IMR-90 (cell line): Measurements from ENCODE around the gene RASGRF2. TPM values are rescaled to one million over a fixed set of nuclear protein-coding genes. Genes with fewer than 3 reads are reported as not detected.

Source experiments
- ATAC-seq: fragments of 200-7000 bp; cut with Tn5 transposase; 2 replicates; pipeline ENCODE4 v1.9.1; 2020; ENCODE audit warnings: low read depth, mild to moderate bottlenecking, moderate library complexity
- BruUV-seq: library from RNA; stranded (reverse); fragments of 400-500 nt; replicated peaks from 2 replicates; lab custom pipeline; 2021; lab: Mats Ljungman, UMichigan
- CTCF ChIA-PET: fragments of 300-600 bp; formaldehyde crosslinking; extraction: SDS; loops from one replicate; lab custom pipeline; 2021; ENCODE audit warnings: antibody characterized with exemption; lab: Yijun Ruan, JAX
- POLR2A ChIA-PET: fragments of 300-600 bp; sonication (Branson Sonifier 250); formaldehyde crosslinking; loops from one replicate; lab custom pipeline; 2022; ENCODE audit warnings: antibody characterized with exemption; ENCODE audit not compliant: unreplicated experiment; lab: Charles Lee
- DNase-seq: peaks from one replicate; pipeline ENCODE4 v3.0.0; 2013
- H2AFZ ChIP-seq: replicated peaks from 2 replicates; pipeline ENCODE3; 2013; ENCODE audit warnings: low read length, mild to moderate bottlenecking; ENCODE audit not compliant: poor library complexity
- H2AK5ac ChIP-seq: 2 replicates; pipeline ENCODE4 v1.6.1; 2013; ENCODE audit warnings: low read depth, low read length, inconsistent platforms
- H2AK9ac ChIP-seq: replicated peaks from 2 replicates; pipeline ENCODE3; 2013; ENCODE audit warnings: mild to moderate bottlenecking, low read depth, low read length, moderate library complexity; ENCODE audit not compliant: poor library complexity
- H2BK120ac ChIP-seq: 2 replicates; pipeline ENCODE4 v1.6.1; 2013; ENCODE audit warnings: low read depth, low read length, inconsistent platforms
- H2BK15ac ChIP-seq: 3 replicates; pipeline ENCODE4 v1.6.1; 2013; ENCODE audit warnings: low read depth, low read length, inconsistent platforms
- H2BK20ac ChIP-seq: 2 replicates; pipeline ENCODE4 v1.6.1; 2013; ENCODE audit warnings: low read depth, mild to moderate bottlenecking, inconsistent platforms, low read length, moderate library complexity
- H2BK5ac ChIP-seq: 2 replicates; pipeline ENCODE4 v1.6.1; 2013; ENCODE audit warnings: mild to moderate bottlenecking, low read depth, low read length, inconsistent platforms; ENCODE audit not compliant: poor library complexity, severe bottlenecking
- H3K14ac ChIP-seq: replicated peaks from 2 replicates; pipeline ENCODE4 v1.6.1; 2013; ENCODE audit warnings: low read depth, low read length, inconsistent platforms
- H3K18ac ChIP-seq: 2 replicates; pipeline ENCODE4 v1.6.1; 2013; ENCODE audit warnings: low read depth, low read length, control low read depth
- H3K23ac ChIP-seq: 2 replicates; pipeline ENCODE4 v1.6.1; 2013; ENCODE audit warnings: low read depth, low read length, inconsistent platforms
- H3K27ac ChIP-seq: 2 replicates; pipeline ENCODE4 v1.5.1; 2013; ENCODE audit warnings: mild to moderate bottlenecking, control low read depth, low read length; ENCODE audit not compliant: insufficient read depth
- H3K27me3 ChIP-seq: 2 replicates; pipeline ENCODE4 v1.6.1; 2013; ENCODE audit warnings: low read length; ENCODE audit not compliant: control insufficient read depth, insufficient read depth
- H3K36me3 ChIP-seq: 2 replicates; pipeline ENCODE4 v1.6.1; 2013; ENCODE audit warnings: low read length, mixed read lengths; ENCODE audit not compliant: control insufficient read depth, insufficient read depth
- H3K4ac ChIP-seq: 2 replicates; pipeline ENCODE4 v1.6.1; 2013; ENCODE audit warnings: low read depth, low read length, inconsistent platforms
- H3K4me1 ChIP-seq: 2 replicates; pipeline ENCODE4 v1.6.1; 2013; ENCODE audit warnings: low read length, mixed read lengths; ENCODE audit not compliant: control insufficient read depth, insufficient read depth
- H3K4me2 ChIP-seq: 2 replicates; pipeline ENCODE4 v1.6.1; 2013; ENCODE audit warnings: low read depth, mild to moderate bottlenecking, control low read depth, low read length, moderate library complexity
- H3K4me3 ChIP-seq: 2 replicates; pipeline ENCODE4 v1.5.1; 2013; ENCODE audit warnings: low read depth, mild to moderate bottlenecking, control low read depth, low read length, moderate library complexity; ENCODE audit not compliant: insufficient read depth
- H3K56ac ChIP-seq: 2 replicates; pipeline ENCODE4 v1.6.1; 2013; ENCODE audit warnings: low read length, inconsistent platforms; ENCODE audit not compliant: insufficient read depth; ENCODE audit errors: extremely low read depth
- H3K79me1 ChIP-seq, 2 experiments: 2 replicates each; pipeline ENCODE4 v1.6.1; 2013; ENCODE audit warnings: low read length in 2 of 2, inconsistent platforms in 1 of 2, low read depth in 1 of 2
- H3K9ac ChIP-seq: 2 replicates; pipeline ENCODE4 v1.6.1; 2013; ENCODE audit warnings: low read depth, low read length, control low read depth
- H3K9me1 ChIP-seq: 2 replicates; pipeline ENCODE4 v1.6.1; 2013; ENCODE audit warnings: low read length, inconsistent platforms; ENCODE audit not compliant: insufficient read depth
- H3K9me3 ChIP-seq: 2 replicates; pipeline ENCODE4 v1.6.1; 2013; ENCODE audit warnings: low read length; ENCODE audit not compliant: control insufficient read depth, insufficient read depth
- H4K20me1 ChIP-seq: 2 replicates; pipeline ENCODE4 v1.6.1; 2013; ENCODE audit warnings: low read length, inconsistent platforms; ENCODE audit not compliant: insufficient read depth
- H4K5ac ChIP-seq: 2 replicates; pipeline ENCODE4 v1.6.1; 2013; ENCODE audit warnings: mild to moderate bottlenecking, low read depth, low read length, control low read depth
- H4K8ac ChIP-seq, 2 experiments: 2 replicates each; pipeline ENCODE4 v1.6.1; 2013; ENCODE audit warnings: low read depth in 2 of 2, low read length in 2 of 2, control low read depth in 1 of 2, inconsistent platforms in 1 of 2
- H4K91ac ChIP-seq: 2 replicates; pipeline ENCODE4 v1.6.1; 2013; ENCODE audit warnings: low read depth, low read length, inconsistent platforms; ENCODE audit not compliant: insufficient read depth
- BHLHE40 ChIP-seq: fragments of 150-350 bp; IDR thresholded peaks from 2 replicates; pipeline ENCODE4 v1.6.1; 2016; ENCODE audit warnings: mild to moderate bottlenecking, low read depth, low read length
- FOS ChIP-seq: fragments of 150-350 bp; IDR thresholded peaks from 2 replicates; pipeline ENCODE4 v1.6.1; 2016; ENCODE audit warnings: low read depth, low read length
- MAFK ChIP-seq: IDR thresholded peaks from 2 replicates; pipeline ENCODE4 v1.6.1; 2012; ENCODE audit warnings: low read depth, low read length, improper control_type of control experiment
- MAZ ChIP-seq: IDR thresholded peaks from 2 replicates; pipeline ENCODE4 v1.6.1; 2012; ENCODE audit warnings: low read depth, mild to moderate bottlenecking, low read length, improper control_type of control experiment, moderate library complexity, borderline replicate concordance
- POLR2A ChIP-seq: IDR thresholded peaks from 2 replicates; pipeline ENCODE4 v1.6.1; 2012; ENCODE audit warnings: mild to moderate bottlenecking, low read depth, low read length
- RFX5 ChIP-seq: IDR thresholded peaks from 2 replicates; pipeline ENCODE4 v1.8.0; 2012; ENCODE audit warnings: low read depth, mild to moderate bottlenecking, low read length, moderate library complexity
- SMC3 ChIP-seq: fragments of 150-350 bp; IDR thresholded peaks from 2 replicates; pipeline ENCODE4 v1.6.1; 2016; ENCODE audit warnings: low read depth, mild to moderate bottlenecking, antibody characterized with exemption, low read length, moderate library complexity
- WGBS, 2 experiments: methylation state at CpG; one replicate each; pipeline versions ENCODE4 v1.1.5 to v1.1.7; 2013; ENCODE audit warnings: missing lambda C conversion rate in 2 of 2; ENCODE audit not compliant: insufficient read length in 1 of 2; ENCODE audit errors: extremely low coverage in 2 of 2; 5-methylcytosine and 5-hydroxymethylcytosine counted together
- dilution Hi-C: fragments of 300-500 bp; cut with HindIII; formaldehyde crosslinking; loops from one replicate; pipeline ENCODE4 v1.14.3; 2018; ENCODE audit warnings: low sequenced_read_pairs; ENCODE audit not compliant: unreplicated experiment
- in situ Hi-C: fragments of 300-500 bp; cut with MboI; formaldehyde crosslinking; loops from 3 replicates; pipeline ENCODE4 v1.14.3; 2019; ENCODE audit warnings: low sequenced_read_pairs, inconsistent platforms, mixed read lengths
- intact Hi-C: fragments of 100-400 bp; cut with micrococcal nuclease; formaldehyde crosslinking; loops from 2 replicates; pipeline ENCODE4 v1.10.0; 2022
- polyA plus RNA-seq, 3 experiments: library from polyadenylated mRNA; depleted of rRNA; stranded (reverse); fragments of >200 nt; gene quantifications; 2 replicates each; pipeline ENCODE4 v1.2.3, GENCODE V29; 2012; ENCODE audit warnings: low replicate concordance in 1 of 3
- total RNA-seq: library from RNA; depleted of rRNA; stranded (reverse); fragments of >200 nt; gene quantifications from 2 replicates; pipeline ENCODE4 v1.2.3, GENCODE V29; 2012
- TF ChIP-seq, protein P1 (sequence below): fragments of 150-350 bp; IDR thresholded peaks from 2 replicates; pipeline ENCODE4 v1.6.1; 2016; ENCODE audit warnings: low read depth, mild to moderate bottlenecking, low read length, moderate library complexity, borderline replicate concordance

Gene RASGRF2
- total and polyA plus RNA-seq, 2 of the 4 experiments (the other 2 are of a cell fraction), result 2.9 to 5.0 TPM

DNA sequence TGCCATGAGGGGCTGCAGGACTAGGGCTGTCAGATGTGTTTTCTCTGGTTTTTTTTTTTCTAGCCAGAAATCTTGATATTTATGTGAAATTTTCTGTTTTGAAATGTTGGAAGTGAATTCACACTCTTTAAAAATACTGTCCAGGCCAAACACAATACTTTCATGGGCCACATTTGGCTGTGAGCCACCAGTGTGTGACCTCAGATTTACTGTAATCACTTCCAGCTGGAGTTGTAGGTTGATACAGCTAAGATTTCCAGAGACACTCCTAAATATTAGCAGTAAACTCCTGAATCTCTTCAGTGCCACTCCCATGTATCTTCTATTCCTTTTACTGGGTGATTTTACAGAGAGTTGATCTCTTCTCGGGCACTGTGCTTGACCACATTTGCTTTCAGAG, 180.8 kb downstream of the RASGRF2 start:
- H3K4ac ChIP-seq, result 0 out of 2 replicates have a peak overlapping the region, but pooled peaks have one; percentile 3
- H3K23ac ChIP-seq, result 0 out of 2 replicates have a peak overlapping the region, but pooled peaks have one; percentile 9
- peaks cover 9% of the 10 kb centered on the region; the same call in 1 of the 2 replicates for H4K20me1 ChIP-seq
- WGBS, 2 experiments, result no CpG with 5 or more reads among the region's 1 CpG
- peak overlapping the region; percentile 40; the same call in 1 of the 2 replicates for H3K4me2 ChIP-seq
- intact Hi-C loops (no loop called here), in situ Hi-C loops (no loop called here), dilution Hi-C loops (no loop called here)
- no peak overlapping the region for H3K56ac ChIP-seq
- peaks cover 8% of the 10 kb centered on the region for H3K4me1 ChIP-seq
- H4K91ac ChIP-seq, result no peak overlapping the region
- no peak overlapping the region for H3K9ac ChIP-seq
- no peak overlapping the region for H3K4me3 ChIP-seq
- 0 out of 2 replicates have a peak overlapping the region, but pooled peaks have one; percentile 6 for H3K18ac ChIP-seq
- peaks cover 6% of the 10 kb centered on the region for H3K9me1 ChIP-seq
- H2AK9ac ChIP-seq, result no peak overlapping the region
- H3K14ac ChIP-seq, result no peak overlapping the region
- H2BK120ac ChIP-seq, result no peak overlapping the region
- ChIA-PET CTCF (no interaction called here), POLR2A (no interaction called here)
- H2BK5ac ChIP-seq, result no peak overlapping the region
- H3K79me1 ChIP-seq, result peaks cover 3 to 20% of the 10 kb centered on the region in 2 experiments; a peak in 3 of 4 replicates
- H3K27me3 ChIP-seq, result no peaks in the 10 kb centered on the region
- ATAC-seq (peak; percentile 74), DNase-seq (peak; percentile 80)
- no peak overlapping the region for H4K5ac ChIP-seq
- H3K9me3 ChIP-seq, result no peaks in the 10 kb centered on the region
- H2AK5ac ChIP-seq, result peak overlapping the region; percentile 21; the same call in 1 of the 2 replicates
- H3K36me3 ChIP-seq, result peaks cover 2% of the 10 kb centered on the region; the same call in 1 of the 2 replicates
- H2AFZ ChIP-seq, result no peak overlapping the region
- BruUV-seq, result no TSS peak
- no peak overlapping the region for H4K8ac ChIP-seq
- peak overlapping the region; percentile 28; the same call in 1 of the 2 replicates for H3K27ac ChIP-seq
- TF ChIP-seq, protein P1, sequence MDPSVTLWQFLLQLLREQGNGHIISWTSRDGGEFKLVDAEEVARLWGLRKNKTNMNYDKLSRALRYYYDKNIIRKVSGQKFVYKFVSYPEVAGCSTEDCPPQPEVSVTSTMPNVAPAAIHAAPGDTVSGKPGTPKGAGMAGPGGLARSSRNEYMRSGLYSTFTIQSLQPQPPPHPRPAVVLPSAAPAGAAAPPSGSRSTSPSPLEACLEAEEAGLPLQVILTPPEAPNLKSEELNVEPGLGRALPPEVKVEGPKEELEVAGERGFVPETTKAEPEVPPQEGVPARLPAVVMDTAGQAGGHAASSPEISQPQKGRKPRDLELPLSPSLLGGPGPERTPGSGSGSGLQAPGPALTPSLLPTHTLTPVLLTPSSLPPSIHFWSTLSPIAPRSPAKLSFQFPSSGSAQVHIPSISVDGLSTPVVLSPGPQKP, result no peak
- no peak for TF ChIP-seq POLR2A
- no peak for TF ChIP-seq SMC3
- no peak for TF ChIP-seq BHLHE40
- TF ChIP-seq FOS, result no peak
- TF ChIP-seq MAZ, result no peak
- no peak for TF ChIP-seq RFX5
- no peak for TF ChIP-seq MAFK
- no peak overlapping the region for H2BK20ac ChIP-seq
- no peak overlapping the region for H2BK15ac ChIP-seq
